Skeletal muscle satellite cell (primary cell): Measurements from ENCODE around the gene SNX17.
"Not testable (repeated sequence)": the region's sequence is repeated elsewhere in the genome, so short reads cannot be mapped to it uniquely, and the experiment has no call there.

Source experiments
- H3K27me3 ChIP-seq: 2 replicates; pipeline ENCODE4 v1.7.0; 2013; ENCODE audit warnings: low read length; ENCODE audit not compliant: control insufficient read depth, insufficient read depth
- H3K36me3 ChIP-seq: 2 replicates; pipeline ENCODE4 v1.7.0; 2013; ENCODE audit warnings: mild to moderate bottlenecking, control low read depth, low read length; ENCODE audit not compliant: insufficient read depth
- H3K4me1 ChIP-seq: 2 replicates; pipeline ENCODE4 v1.7.0; 2013; ENCODE audit warnings: low read length; ENCODE audit not compliant: control insufficient read depth, insufficient read depth
- H3K4me2 ChIP-seq: 2 replicates; pipeline ENCODE4 v1.7.0; 2013; ENCODE audit warnings: mild to moderate bottlenecking, low read length
- H3K4me3 ChIP-seq: 2 replicates; pipeline ENCODE4 v1.7.0; 2013; ENCODE audit warnings: low read length
- H3K9ac ChIP-seq: 2 replicates; pipeline ENCODE4 v1.7.0; 2013; ENCODE audit warnings: mild to moderate bottlenecking, low read depth, low read length, moderate library complexity
- H3K9me3 ChIP-seq: replicated peaks from 2 replicates; pipeline ENCODE4 v1.7.0; 2013; ENCODE audit warnings: mild to moderate bottlenecking, control low read depth, low read length

SNX17 gene

GRCh38 chr2:27412419-27413152 is 42.2 kb downstream of the SNX17 start:
- Histone ChIP-seq H3K27me3 (no peaks in the 10 kb centered on the region), H3K4me3 (no peak overlapping the region), H3K9me3 (no peaks in the 10 kb centered on the region), H3K36me3 (peaks cover under 1% of the 10 kb centered on the region), H3K4me1 (peaks cover 16% of the 10 kb centered on the region), H3K4me2 (no peak overlapping the region), H3K9ac (no peak overlapping the region)

GRCh38 chr2:27416151-27416550 is 45.7 kb downstream of the SNX17 start:
- Histone ChIP-seq H3K36me3 (no peaks in the 10 kb centered on the region), H3K9me3 (no peaks in the 10 kb centered on the region), H3K27me3 (no peaks in the 10 kb centered on the region), H3K4me2 (no peak overlapping the region), H3K4me1 (no peaks in the 10 kb centered on the region), H3K9ac (no peak overlapping the region), H3K4me3 (no peak overlapping the region)

- Histone ChIP-seq H3K4me3 (no peak overlapping the region), H3K4me2 (no peak overlapping the region), H3K9me3 (no peaks in the 10 kb centered on the region), H3K9ac (no peak overlapping the region), H3K27me3 (no peaks in the 10 kb centered on the region), H3K4me1 (no peaks in the 10 kb centered on the region), H3K36me3 (no peaks in the 10 kb centered on the region)
Observed at GRCh38 chr2:27420996-27421395, 50.6 kb downstream of the SNX17 start.

DNA sequence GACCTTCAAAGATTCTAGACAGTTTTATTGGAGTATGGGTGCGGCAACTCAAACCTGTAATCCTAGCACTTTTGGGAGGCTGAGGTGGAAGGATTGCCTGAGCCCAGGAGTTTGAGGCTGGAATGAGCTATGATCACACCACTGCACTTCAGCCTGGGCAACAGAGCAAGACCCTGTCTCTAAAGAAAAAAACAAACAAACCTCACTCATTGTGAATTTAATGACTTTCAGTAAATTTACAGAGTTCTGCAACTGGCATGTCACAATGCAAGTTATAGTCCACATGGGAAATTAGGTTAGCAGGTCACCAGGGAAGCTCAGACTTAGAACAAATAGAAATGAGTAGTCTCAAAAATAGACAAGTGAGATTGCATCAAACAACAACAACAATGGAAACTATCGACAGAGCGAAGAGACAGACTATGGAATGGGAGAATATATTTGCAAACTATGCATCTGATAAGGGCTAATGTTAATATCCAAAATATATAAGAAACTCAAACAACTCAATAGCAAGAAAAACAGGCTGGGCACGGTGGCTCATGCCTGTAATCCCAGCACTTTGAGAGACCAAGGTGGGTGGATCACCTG is 51.3 kb downstream of the SNX17 start:
- H3K36me3 ChIP-seq = no peaks in the 10 kb centered on the region
- H3K4me2 ChIP-seq = no peak overlapping the region
- H3K4me1 ChIP-seq = no peaks in the 10 kb centered on the region
- no peak overlapping the region for H3K4me3 ChIP-seq
- no peaks in the 10 kb centered on the region for H3K9me3 ChIP-seq
- H3K27me3 ChIP-seq = no peaks in the 10 kb centered on the region
- H3K9ac ChIP-seq = no peak overlapping the region

- H3K4me3 ChIP-seq = no peak overlapping the region
- no peaks in the 10 kb centered on the region for H3K9me3 ChIP-seq
- H3K4me2 ChIP-seq = no peak overlapping the region
- H3K9ac ChIP-seq = no peak overlapping the region
- H3K27me3 ChIP-seq = no peaks in the 10 kb centered on the region
- no peaks in the 10 kb centered on the region for H3K4me1 ChIP-seq
- no peaks in the 10 kb centered on the region for H3K36me3 ChIP-seq
Observed at GRCh38 chr2:27422958-27423357, 52.5 kb downstream of the SNX17 start.

DNA sequence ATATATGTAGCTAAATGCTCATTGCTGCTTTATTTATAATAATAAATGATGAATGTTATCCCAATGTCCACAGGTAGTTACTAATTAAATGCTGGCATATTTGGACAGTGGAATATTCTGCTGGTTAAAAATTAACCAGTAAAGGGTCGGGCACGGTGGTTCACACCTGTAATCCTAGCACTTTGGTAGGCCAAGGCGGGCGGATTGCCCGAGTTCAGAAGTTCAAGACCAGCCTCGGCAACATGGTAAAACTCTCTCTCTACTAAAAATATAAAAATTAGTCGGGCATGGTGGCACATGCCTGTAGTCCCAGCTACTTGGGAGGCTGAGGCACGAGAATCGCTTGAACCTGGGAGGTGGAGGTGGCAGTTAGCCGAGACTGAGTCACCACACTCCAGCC is 54.6 kb downstream of the SNX17 start:
- H3K36me3 ChIP-seq = not testable (repeated sequence)

More for the DNA sequence above, 54.6 kb downstream of the SNX17 start:
- H3K27me3 ChIP-seq, H3K4me2 ChIP-seq, H3K9ac ChIP-seq, H3K9me3 ChIP-seq, H3K4me3 ChIP-seq, H3K4me1 ChIP-seq: not testable (repeated sequence)
